Stimulated activated CD4-positive, alpha-beta T cell treated with anti-CD3 and anti-CD28 coated beads, Interleukin-12 subunit alpha, Interleukin-12 subunit beta, amount 100 ng/mL, for 24 hours (primary cell): Measurements from ENCODE around the gene MBD3.
"Not testable (repeated sequence)": the region's sequence is repeated elsewhere in the genome, so short reads cannot be mapped to it uniquely, and the experiment has no call there.

Source experiments
- DNase-seq, 2 experiments: peaks; one replicate each; pipeline ENCODE4 v3.0.0-alpha.2; 2020; ENCODE audit warnings: low read depth in 2 of 2

MBD3 gene

GRCh38 chr19:1592755-1593500 is at the start of gene MBD3:
Gene MBD3 (minus strand): TSS chr19:1592865. CDS start chr19:1592631, 234 bp downstream.
- peak; percentile 73 to 83 for DNase-seq

GRCh38 chr19:1640893-1641448 is 48.3 kb upstream of the MBD3 start:
- DNase-seq, result not testable (repeated sequence)

- no peak for DNase-seq
Measured at GRCh38 chr19:1636325-1637236, 43.9 kb upstream of the MBD3 start.

- no peak for DNase-seq
Measured at GRCh38 chr19:1634938-1635243, 42.2 kb upstream of the MBD3 start.

- DNase-seq, result no peak
Measured at GRCh38 chr19:1634242-1634937, 41.7 kb upstream of the MBD3 start.

GRCh38 chr19:1633269-1633826 is 40.7 kb upstream of the MBD3 start:
- DNase-seq, result no peak

- no peak for DNase-seq
Measured at GRCh38 chr19:1632462-1633268, 40.0 kb upstream of the MBD3 start.

GRCh38 chr19:1631557-1632100 is 39.0 kb upstream of the MBD3 start:
- DNase-seq, result no peak

GRCh38 chr19:1630811-1631210 is 38.1 kb upstream of the MBD3 start:
- DNase-seq, result no peak

- DNase-seq, result no peak
Measured at GRCh38 chr19:1630012-1630411, 37.3 kb upstream of the MBD3 start.

- DNase-seq, result no peak
Measured at GRCh38 chr19:1629256-1629808, 36.7 kb upstream of the MBD3 start.

GRCh38 chr19:1627194-1627593 is 34.5 kb upstream of the MBD3 start:
- no peak for DNase-seq

- no peak for DNase-seq
Measured at GRCh38 chr19:1626417-1627010, 33.8 kb upstream of the MBD3 start.

- peak in 1 of 2 experiments; percentile 43 for DNase-seq
Measured at GRCh38 chr19:1624458-1624857, 31.8 kb upstream of the MBD3 start.

- DNase-seq, result no peak
Measured at GRCh38 chr19:1622541-1622940, 29.9 kb upstream of the MBD3 start.

GRCh38 chr19:1622007-1622406 is 29.3 kb upstream of the MBD3 start:
- no peak for DNase-seq

GRCh38 chr19:1621574-1621973 is 28.9 kb upstream of the MBD3 start:
- DNase-seq, result no peak

GRCh38 chr19:1621021-1621420 is 28.4 kb upstream of the MBD3 start:
- DNase-seq, result no peak

- no peak for DNase-seq
Measured at GRCh38 chr19:1620502-1620901, 27.8 kb upstream of the MBD3 start.

- no peak for DNase-seq
Measured at GRCh38 chr19:1619703-1620102, 27.0 kb upstream of the MBD3 start.
